ENCODE measurements around the gene CNTN1. TPM values are rescaled to one million over a fixed set of nuclear protein-coding genes. Genes with fewer than 3 reads are reported as not detected.
"Not testable (repeated sequence)": the region's sequence is repeated elsewhere in the genome, so short reads cannot be mapped to it uniquely, and the experiment has no call there.

Gene CNTN1
- total RNA-seq, 4 donors from 2014 or later: 18.0 to 32.1 (median 23.8) TPM

DNA sequence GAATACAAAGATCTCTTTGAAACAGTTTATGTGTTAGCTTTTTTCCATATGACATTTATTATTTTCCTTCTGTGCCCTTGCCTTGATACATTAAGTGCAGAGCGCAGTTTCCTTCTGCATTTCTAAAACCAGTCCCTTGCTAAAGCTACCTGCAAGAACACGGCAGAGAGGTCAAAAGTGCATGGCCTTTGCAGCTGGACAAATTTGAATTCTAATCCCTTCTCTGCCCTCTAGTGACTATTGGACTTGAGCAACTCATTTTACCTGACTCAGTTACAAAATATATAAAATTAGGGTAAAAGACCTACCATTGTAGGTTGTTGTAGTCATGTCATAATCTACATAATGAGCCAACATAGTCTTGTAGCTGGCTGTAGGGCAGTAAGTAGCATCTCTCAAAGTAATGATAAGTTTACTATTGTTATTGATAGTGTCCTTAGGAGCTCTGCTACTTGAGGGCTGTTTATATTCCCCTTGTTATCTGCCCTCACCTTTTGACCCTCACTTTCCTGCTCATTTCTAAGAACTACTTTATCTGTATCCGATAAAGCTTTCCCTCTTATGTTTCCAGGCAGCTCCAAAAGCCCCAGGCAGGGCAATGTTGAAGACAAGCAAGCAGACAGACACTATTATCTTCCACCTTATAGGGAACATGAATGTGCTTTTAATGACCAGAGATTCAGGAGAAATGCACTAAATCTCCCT is 375.9 kb downstream of the CNTN1 start:
- no peak for DNase-seq (ENCODE audit: low spot score in 2 of 2)
- Histone ChIP-seq H3K4me1 (no peaks in the 10 kb centered on the region), H3K9me3 (no peaks in the 10 kb centered on the region), H3K4me3 (no peak overlapping the region), H3K36me3 (no peaks in the 10 kb centered on the region), H3K27ac (no peak overlapping the region), H3K27me3 (no peaks in the 10 kb centered on the region)
- TF ChIP-seq, protein P1, sequence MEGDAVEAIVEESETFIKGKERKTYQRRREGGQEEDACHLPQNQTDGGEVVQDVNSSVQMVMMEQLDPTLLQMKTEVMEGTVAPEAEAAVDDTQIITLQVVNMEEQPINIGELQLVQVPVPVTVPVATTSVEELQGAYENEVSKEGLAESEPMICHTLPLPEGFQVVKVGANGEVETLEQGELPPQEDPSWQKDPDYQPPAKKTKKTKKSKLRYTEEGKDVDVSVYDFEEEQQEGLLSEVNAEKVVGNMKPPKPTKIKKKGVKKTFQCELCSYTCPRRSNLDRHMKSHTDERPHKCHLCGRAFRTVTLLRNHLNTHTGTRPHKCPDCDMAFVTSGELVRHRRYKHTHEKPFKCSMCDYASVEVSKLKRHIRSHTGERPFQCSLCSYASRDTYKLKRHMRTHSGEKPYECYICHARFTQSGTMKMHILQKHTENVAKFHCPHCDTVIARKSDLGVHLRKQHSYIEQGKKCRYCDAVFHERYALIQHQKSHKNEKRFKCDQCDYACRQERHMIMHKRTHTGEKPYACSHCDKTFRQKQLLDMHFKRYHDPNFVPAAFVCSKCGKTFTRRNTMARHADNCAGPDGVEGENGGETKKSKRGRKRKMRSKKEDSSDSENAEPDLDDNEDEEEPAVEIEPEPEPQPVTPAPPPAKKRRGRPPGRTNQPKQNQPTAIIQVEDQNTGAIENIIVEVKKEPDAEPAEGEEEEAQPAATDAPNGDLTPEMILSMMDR (IDR thresholded peaks at IDR 0.05): no peak
- TF ChIP-seq POLR2A (IDR thresholded peaks at IDR 0.05) (no peak), EP300 (IDR thresholded peaks at IDR 0.05) (no peak)
- WGBS, 2 donors: 33 to 43% methylated on average over 3 of the region's 3 CpGs

DNA sequence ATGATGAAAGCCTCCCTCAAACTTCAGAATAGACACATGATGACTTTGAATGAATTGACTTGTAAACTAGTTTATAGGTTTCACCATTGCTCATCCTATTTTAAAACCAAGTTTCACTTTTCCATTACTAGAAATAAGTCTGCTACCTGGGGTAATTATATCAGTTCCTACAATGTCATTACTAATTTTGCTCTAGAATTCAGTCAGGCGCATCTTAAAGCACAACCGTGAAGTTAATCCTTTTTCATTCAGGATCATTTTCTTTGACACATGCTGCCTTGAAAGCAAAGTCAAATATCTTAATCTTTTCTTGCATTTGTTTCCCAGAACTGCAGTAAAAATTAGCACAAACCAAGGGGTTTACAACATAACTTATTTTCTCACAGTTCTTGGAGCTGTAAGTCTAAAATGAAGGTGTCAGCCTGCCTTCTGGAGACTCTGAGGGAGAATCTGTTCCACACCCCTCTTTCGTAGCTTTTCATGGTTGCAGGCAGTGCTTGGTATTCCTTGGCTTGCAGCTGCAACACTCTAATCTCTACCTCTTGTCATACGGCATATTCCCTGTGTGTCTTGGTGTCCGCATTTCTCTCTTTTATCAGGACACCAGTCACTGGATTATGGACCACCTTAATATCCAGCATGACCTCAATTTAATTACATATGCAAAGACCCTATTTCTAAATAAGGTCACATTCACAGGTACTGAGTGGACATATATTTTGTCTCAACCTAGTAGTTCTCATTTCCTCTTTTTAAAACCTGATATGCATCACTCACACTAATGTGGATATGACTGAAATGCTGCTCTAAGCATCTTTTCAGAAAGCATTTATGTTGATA is 381.6 kb downstream of the CNTN1 start:
- TF ChIP-seq EP300 (IDR thresholded peaks at IDR 0.05): no peak
- no peak for TF ChIP-seq POLR2A (IDR thresholded peaks at IDR 0.05)
- TF ChIP-seq, protein P1 (IDR thresholded peaks at IDR 0.05): no peak
- WGBS, 2 donors: 84 to 92% methylated on average over 5 of the region's 5 CpGs
- H3K27me3 ChIP-seq: no peaks in the 10 kb centered on the region
- no peak for DNase-seq (ENCODE audit: low spot score in 2 of 2)
- no peaks in the 10 kb centered on the region for H3K4me1 ChIP-seq
- H3K36me3 ChIP-seq: no peaks in the 10 kb centered on the region
- H3K4me3 ChIP-seq: no peak overlapping the region
- H3K9me3 ChIP-seq: no peaks in the 10 kb centered on the region
- H3K27ac ChIP-seq: no peak overlapping the region

DNA sequence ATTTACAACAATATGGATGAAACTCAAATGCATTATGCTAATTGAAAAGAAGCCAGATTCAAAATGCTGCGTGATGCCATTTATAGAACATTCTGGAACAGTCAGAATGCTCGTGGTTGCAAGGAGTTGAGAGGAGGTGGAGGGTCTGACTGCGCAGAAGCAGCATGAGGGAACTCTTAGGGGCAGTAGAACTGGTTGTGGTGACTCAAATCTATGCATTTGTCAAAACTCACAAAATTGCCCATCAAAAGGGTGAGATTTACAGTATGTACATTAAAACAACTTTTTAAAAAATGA is 382.2 kb downstream of the CNTN1 start:
- DNase-seq (ENCODE audit: low spot score in 2 of 2): no peak
- Histone ChIP-seq H3K9me3 (peaks cover 0 to 3% (median 0%) of the 10 kb centered on the region in 4 donors), H3K27ac (no peak overlapping the region), H3K27me3 (no peaks in the 10 kb centered on the region), H3K36me3 (no peaks in the 10 kb centered on the region), H3K4me1 (no peaks in the 10 kb centered on the region), H3K4me3 (no peak overlapping the region)
- 75 to 84% methylated on average over 3 of the region's 3 CpGs for WGBS, 2 donors
- TF ChIP-seq, protein P1 (IDR thresholded peaks at IDR 0.05): no peak
- no peak for TF ChIP-seq EP300 (IDR thresholded peaks at IDR 0.05)
- no peak for TF ChIP-seq POLR2A (IDR thresholded peaks at IDR 0.05)

DNA sequence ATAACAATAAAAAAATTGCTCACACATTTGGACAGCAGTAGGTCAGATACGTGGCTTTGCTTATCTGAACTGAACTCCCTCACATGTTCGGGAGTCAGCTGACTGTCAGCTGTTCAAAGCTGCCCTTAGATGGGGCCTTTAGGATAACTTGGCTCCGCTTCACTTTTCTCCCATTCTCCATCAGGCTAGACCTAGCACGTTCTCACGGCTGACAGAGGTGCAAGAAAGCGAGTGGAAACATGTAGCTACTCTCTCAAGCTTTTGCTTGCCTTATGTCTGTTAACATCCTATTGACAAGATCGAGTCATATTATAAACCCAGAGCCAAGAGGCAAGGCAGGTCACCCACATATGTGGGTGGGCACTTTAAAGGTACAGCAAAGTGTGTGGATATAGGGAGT is 383.9 kb downstream of the CNTN1 start:
- H3K27ac ChIP-seq: no peak overlapping the region
- H3K36me3 ChIP-seq: no peaks in the 10 kb centered on the region
- no peak for DNase-seq (ENCODE audit: low spot score in 2 of 2)
- peaks cover 0 to 17% (median 0%) of the 10 kb centered on the region in 4 donors for H3K9me3 ChIP-seq
- no peak overlapping the region for H3K4me3 ChIP-seq
- 84 to 88% methylated on average over 7 of the region's 7 CpGs for WGBS, 2 donors
- TF ChIP-seq, protein P1 (IDR thresholded peaks at IDR 0.05): no peak
- TF ChIP-seq EP300 (IDR thresholded peaks at IDR 0.05) (no peak), POLR2A (IDR thresholded peaks at IDR 0.05) (no peak)
- no peaks in the 10 kb centered on the region for H3K27me3 ChIP-seq
- no peaks in the 10 kb centered on the region for H3K4me1 ChIP-seq

DNA sequence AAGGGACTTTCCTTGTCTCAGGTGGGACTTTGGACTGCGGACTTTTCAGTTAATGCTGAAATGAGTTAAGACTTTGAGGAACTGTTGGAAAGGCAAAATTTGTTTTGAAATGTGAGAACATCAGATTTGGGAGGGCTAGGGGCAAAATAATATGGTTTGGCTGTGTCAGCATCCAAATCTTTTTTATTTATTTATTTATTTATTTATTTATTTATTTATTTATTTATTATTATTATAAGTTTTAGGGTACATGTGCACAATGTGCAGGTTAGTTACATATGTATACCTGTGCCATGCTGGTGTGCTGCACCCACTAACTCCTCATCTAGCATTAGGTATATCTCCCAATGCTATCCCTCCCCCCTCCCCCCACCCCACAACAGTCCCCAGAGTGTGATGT is 389.0 kb downstream of the CNTN1 start:
- H3K36me3 ChIP-seq; H3K4me1 ChIP-seq; H3K27ac ChIP-seq; H3K4me3 ChIP-seq; DNase-seq (ENCODE audit: low spot score in 2 of 2); H3K27me3 ChIP-seq: not testable (repeated sequence)
- 3% methylated on average over 1 of the region's 1 CpG for WGBS, 2 donors
- H3K9me3 ChIP-seq: peaks cover 0 to 17% (median 0%) of the 10 kb centered on the region in 4 donors
